Skeletal muscle tissue (tissue), 4 donors: Measurements from ENCODE around the gene KLC1. TPM values are rescaled to one million over a fixed set of nuclear protein-coding genes. Genes with fewer than 3 reads are reported as not detected.

Experiments
- H3K27ac ChIP-seq: one replicate; pipeline ENCODE4 v1.7.0; 2013; ENCODE audit warnings: mild to moderate bottlenecking, low read depth, low read length, inconsistent platforms
- H3K27me3 ChIP-seq, 3 donors: one replicate each; pipeline ENCODE4 v1.7.0; 2013; ENCODE audit warnings: low read length in 3 of 3; ENCODE audit not compliant: control insufficient read depth in 3 of 3, insufficient read depth in 3 of 3
- H3K36me3 ChIP-seq, 3 donors: one replicate each; pipeline ENCODE4 v1.7.0; 2013; ENCODE audit warnings: low read length in 3 of 3; ENCODE audit not compliant: control insufficient read depth in 3 of 3, insufficient read depth in 3 of 3
- H3K4me1 ChIP-seq, 3 donors: one replicate each; pipeline ENCODE4 v1.7.0; 2013; ENCODE audit warnings: low read length in 3 of 3, mild to moderate bottlenecking in 3 of 3; ENCODE audit not compliant: control insufficient read depth in 3 of 3, insufficient read depth in 3 of 3
- H3K4me3 ChIP-seq, 3 donors: one replicate each; pipeline ENCODE4 v1.7.0; 2013; ENCODE audit warnings: low read length in 3 of 3
- H3K9ac ChIP-seq, 3 donors: one replicate each; pipeline ENCODE4 v1.7.0; 2013; ENCODE audit warnings: low read length in 3 of 3, mild to moderate bottlenecking in 3 of 3, moderate library complexity in 2 of 3, low read depth in 1 of 3
- H3K9me3 ChIP-seq, 3 donors: one replicate each; pipeline ENCODE4 v1.7.0; 2013; ENCODE audit warnings: low read length in 3 of 3; ENCODE audit not compliant: control insufficient read depth in 3 of 3
- total RNA-seq: library from RNA; depleted of rRNA; stranded (reverse); fragments of >200 nt; gene quantifications from one replicate; pipeline ENCODE4 v1.2.3, GENCODE V29; 2014
- donor health status: Osteomylitis.

The KLC1 gene
- total RNA-seq, 1 donor from 2014 or later: 103 TPM

DNA sequence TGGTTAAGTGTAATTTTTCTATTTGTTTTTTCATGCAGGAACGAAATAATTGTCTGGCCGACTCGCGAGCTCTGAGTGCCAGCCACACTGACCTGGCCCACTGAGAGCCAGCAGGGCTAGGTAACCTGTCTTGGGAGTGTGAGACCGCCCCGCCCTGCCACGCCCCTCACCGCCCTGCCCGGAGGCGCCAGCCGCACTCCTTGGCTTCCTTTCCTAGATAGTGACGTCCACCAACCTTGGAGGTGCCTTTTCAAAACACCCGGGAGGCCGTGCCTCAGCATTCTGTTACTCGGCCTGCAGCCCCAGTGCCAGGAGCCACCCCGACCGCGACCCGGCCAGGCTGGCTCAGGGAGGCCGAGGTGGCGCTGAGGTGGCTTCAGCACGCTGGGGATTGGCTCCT lies 64.5 kb downstream of the KLC1 start:
- H3K36me3 ChIP-seq: peaks cover 22 to 38% (median 35%) of the 10 kb centered on the region in 3 donors
- no peaks in the 10 kb centered on the region for H3K9me3 ChIP-seq
- H3K4me3 ChIP-seq: no peak overlapping the region
- peak overlapping the region; percentile 8 for H3K27ac ChIP-seq
- H3K4me1 ChIP-seq: peaks cover 43 to 59% (median 49%) of the 10 kb centered on the region in 3 donors
- no peak overlapping the region for H3K9ac ChIP-seq
- no peaks in the 10 kb centered on the region for H3K27me3 ChIP-seq

- peaks cover 24 to 35% (median 28%) of the 10 kb centered on the region in 3 donors for H3K36me3 ChIP-seq
- H3K27ac ChIP-seq: no peak overlapping the region
- H3K9ac ChIP-seq: peak overlapping the region in 1 of 3 donors; percentile 33
- no peaks in the 10 kb centered on the region for H3K9me3 ChIP-seq
- H3K4me1 ChIP-seq: peaks cover 44 to 70% (median 58%) of the 10 kb centered on the region in 3 donors
- H3K27me3 ChIP-seq: no peaks in the 10 kb centered on the region
- no peak overlapping the region for H3K4me3 ChIP-seq
Measured at GRCh38 chr14:103694572-103695026, 65.6 kb downstream of the KLC1 start.

- Histone ChIP-seq H3K4me1 (peaks cover 52 to 78% (median 67%) of the 10 kb centered on the region in 3 donors), H3K9ac (no peak overlapping the region), H3K9me3 (no peaks in the 10 kb centered on the region)
Measured at GRCh38 chr14:103695296-103696069, 66.5 kb downstream of the KLC1 start.

DNA sequence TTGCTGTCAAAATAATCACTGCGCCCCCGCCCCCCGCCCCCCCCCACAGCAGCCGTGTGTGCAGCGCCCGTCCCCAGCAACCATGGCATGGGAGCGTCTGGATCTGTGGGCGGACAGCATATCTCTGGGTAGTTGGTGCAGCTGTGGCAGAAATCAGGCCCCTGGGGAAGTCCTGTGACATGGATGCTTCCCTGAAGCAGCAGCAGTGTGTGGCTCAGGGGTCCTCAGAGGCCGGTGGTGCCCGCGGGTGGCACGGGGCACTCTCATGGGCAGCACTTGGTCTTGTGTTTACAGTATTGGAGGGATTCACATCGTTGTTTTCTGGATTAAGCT lies 67.0 kb downstream of the KLC1 start:
- peaks cover 57 to 84% (median 72%) of the 10 kb centered on the region in 3 donors for H3K4me1 ChIP-seq
- H3K27ac ChIP-seq: no peak overlapping the region
- H3K9ac ChIP-seq: peak overlapping the region in 1 of 3 donors; percentile 57
- H3K36me3 ChIP-seq: peaks cover 17 to 34% (median 29%) of the 10 kb centered on the region in 3 donors
- H3K4me3 ChIP-seq: no peak overlapping the region
- no peaks in the 10 kb centered on the region for H3K9me3 ChIP-seq
- H3K27me3 ChIP-seq: no peaks in the 10 kb centered on the region

More at GRCh38 chr14:103695296-103696069, 66.5 kb downstream of the KLC1 start:
- H3K27ac ChIP-seq: no peak overlapping the region
- no peaks in the 10 kb centered on the region for H3K27me3 ChIP-seq
- peaks cover 18 to 32% (median 29%) of the 10 kb centered on the region in 3 donors for H3K36me3 ChIP-seq
- H3K4me3 ChIP-seq: no peak overlapping the region

DNA sequence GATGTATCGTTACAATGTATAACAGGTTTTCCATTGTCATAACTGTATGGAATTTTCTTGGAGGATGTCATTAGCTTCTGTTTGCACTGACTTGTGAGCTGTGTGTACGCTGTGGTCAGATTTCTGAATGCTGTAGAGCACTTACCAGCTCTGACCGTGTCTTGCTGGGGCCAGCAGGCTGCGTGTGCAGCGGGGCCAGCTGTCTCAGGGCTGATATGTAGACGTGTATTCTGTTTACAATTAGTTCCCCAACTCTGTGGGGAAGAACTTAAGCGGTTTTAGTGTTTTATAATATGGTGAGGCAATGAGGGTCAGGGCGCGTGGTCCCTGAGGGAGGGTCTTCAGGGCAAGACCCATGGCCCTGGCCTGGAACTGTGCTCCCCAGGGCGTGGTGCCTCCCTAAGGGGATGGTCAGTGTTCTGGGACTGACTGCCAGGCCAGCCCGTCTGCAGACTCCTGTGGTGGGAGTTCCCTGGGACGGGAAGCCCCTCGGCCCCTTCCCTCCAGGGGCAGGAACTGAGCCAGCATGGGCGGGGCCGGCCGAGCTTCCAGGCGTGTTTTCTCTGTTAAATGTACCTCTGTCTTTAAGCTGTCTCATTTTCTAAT lies 67.6 kb downstream of the KLC1 start:
- Histone ChIP-seq H3K36me3 (peaks cover 17 to 34% (median 29%) of the 10 kb centered on the region in 3 donors), H3K4me1 (peaks cover 61 to 89% (median 75%) of the 10 kb centered on the region in 3 donors), H3K27ac (peak overlapping the region; percentile 41), H3K4me3 (no peak overlapping the region), H3K9me3 (no peaks in the 10 kb centered on the region), H3K27me3 (no peaks in the 10 kb centered on the region), H3K9ac (peak overlapping the region in 2 of 3 donors; percentile 57)

GRCh38 chr14:103697206-103697602 lies 68.2 kb downstream of the KLC1 start:
- Histone ChIP-seq H3K4me3 (peak overlapping the region in 1 of 3 donors; percentile 56), H3K27ac (no peak overlapping the region), H3K27me3 (no peaks in the 10 kb centered on the region), H3K9me3 (no peaks in the 10 kb centered on the region), H3K4me1 (peaks cover 62 to 92% (median 77%) of the 10 kb centered on the region in 3 donors), H3K9ac (peak overlapping the region; percentile 25 to 57 (median 40)), H3K36me3 (peaks cover 14 to 37% (median 28%) of the 10 kb centered on the region in 3 donors)

DNA sequence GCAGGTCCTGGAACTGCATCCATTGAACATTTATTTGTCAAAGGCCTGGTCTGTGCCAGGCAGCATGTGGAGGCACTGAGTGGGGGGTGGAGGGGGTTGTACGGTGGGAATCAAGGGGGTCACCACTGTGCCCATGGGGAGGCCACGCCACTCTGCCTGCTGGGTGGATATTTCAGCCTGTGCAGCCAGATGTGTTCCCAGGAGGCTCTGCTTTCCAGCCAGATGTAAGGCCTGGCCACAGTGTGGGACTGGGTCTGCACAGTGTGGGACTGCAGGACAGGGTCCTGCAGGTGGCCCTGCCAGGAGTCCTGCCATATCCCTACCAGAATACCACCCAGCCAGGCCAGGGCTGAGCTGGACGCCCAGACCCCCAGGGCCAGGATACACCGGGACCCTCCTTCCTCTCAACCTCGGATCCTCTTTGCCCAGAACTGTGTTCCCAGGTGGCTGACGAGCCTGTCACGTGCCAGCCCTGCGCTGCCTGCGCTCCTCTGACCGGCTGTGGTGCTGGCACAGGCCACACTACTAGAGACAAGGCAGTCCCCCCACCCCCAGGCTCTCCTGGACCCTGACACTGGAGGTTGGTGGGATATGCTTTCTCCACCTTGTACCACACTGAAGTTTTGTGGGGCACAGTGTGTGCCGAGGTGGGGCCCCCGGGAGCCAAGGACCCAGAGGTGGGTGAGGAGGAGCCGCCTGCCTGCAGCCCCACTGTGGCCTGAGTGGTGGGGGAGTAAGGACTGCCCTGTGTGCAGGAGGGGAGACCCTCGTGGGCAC lies 68.8 kb downstream of the KLC1 start:
- Histone ChIP-seq H3K27me3 (no peaks in the 10 kb centered on the region), H3K4me3 (no peak overlapping the region), H3K27ac (no peak overlapping the region), H3K4me1 (peaks cover 66 to 92% (median 74%) of the 10 kb centered on the region in 3 donors), H3K9me3 (no peaks in the 10 kb centered on the region), H3K36me3 (peaks cover 15 to 35% (median 29%) of the 10 kb centered on the region in 3 donors), H3K9ac (peak overlapping the region; percentile 25 to 57 (median 40))

DNA sequence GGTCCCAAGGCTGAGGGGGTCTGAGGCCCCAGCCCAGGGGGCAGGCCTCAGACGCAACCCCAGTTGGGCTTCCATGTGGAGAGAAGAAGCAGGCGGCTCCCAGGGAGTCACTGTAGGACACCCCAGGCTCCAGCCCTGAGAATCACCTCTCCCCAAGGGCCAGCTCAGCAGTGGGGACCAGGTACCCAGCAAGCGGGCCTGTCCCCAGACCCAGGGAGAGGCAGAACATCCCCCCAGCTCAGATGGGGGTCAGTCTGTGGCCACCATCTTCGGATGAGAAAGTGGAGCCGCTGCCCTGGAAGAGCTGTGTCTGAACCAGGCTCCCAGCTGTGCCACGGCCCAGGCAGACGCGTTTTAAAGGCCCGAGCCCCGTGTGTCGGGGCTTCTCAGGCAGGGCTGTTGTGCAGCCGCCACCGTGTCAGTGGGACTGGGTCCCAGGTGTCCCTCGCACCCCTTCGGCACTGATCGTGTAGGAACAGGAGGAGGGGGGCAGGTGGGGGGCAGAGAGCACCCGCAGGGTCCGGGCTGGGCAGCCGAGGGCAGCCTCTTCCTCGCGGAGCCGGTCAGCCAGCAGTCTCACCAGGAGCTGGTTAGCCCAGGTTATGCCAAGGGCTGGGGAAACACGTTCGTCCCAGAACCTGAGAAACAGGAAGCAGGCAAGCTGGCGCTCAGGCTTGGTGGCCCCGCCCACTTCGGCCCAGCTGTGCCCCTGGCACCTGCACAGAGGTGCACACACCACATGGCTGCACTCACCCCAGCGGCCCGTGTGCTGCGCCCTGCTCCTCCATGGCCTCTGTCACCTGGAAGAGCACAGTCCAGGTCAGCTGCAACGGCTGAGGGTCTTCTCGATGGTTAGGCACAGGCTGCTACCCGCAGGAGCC lies 69.6 kb downstream of the KLC1 start:
- H3K27ac ChIP-seq: no peak overlapping the region
- peaks cover 62 to 87% (median 73%) of the 10 kb centered on the region in 3 donors for H3K4me1 ChIP-seq
- H3K27me3 ChIP-seq: no peaks in the 10 kb centered on the region
- H3K9ac ChIP-seq: peak overlapping the region in 1 of 3 donors; percentile 16
- no peaks in the 10 kb centered on the region for H3K9me3 ChIP-seq
- H3K4me3 ChIP-seq: no peak overlapping the region
- H3K36me3 ChIP-seq: peaks cover 20 to 34% (median 29%) of the 10 kb centered on the region in 3 donors

GRCh38 chr14:103699261-103699661 lies 70.2 kb downstream of the KLC1 start:
- H3K9me3 ChIP-seq: no peaks in the 10 kb centered on the region
- H3K36me3 ChIP-seq: peaks cover 21 to 33% (median 29%) of the 10 kb centered on the region in 3 donors
- H3K9ac ChIP-seq: peak overlapping the region in 1 of 3 donors; percentile 16
- H3K4me3 ChIP-seq: no peak overlapping the region
- H3K27me3 ChIP-seq: no peaks in the 10 kb centered on the region
- peak overlapping the region; percentile 67 for H3K27ac ChIP-seq
- peaks cover 59 to 82% (median 77%) of the 10 kb centered on the region in 3 donors for H3K4me1 ChIP-seq
